GM19238 (cell line): ENCODE measurements around the gene CDHR5.

Source experiments
- DNase-seq: peaks from one replicate; pipeline ENCODE4 v3.0.0; 2011; ENCODE audit warnings: low spot score; ENCODE audit not compliant: insufficient read length

Gene CDHR5

GRCh38 chr11:646214-646613, 21.5 kb upstream of the CDHR5 start:
- no peak for DNase-seq

- peak; percentile 61 for DNase-seq
These were observed 20.8 kb upstream of the CDHR5 start for GRCh38 chr11:645536-645935.

- no peak for DNase-seq
These were observed 19.3 kb upstream of the CDHR5 start for GRCh38 chr11:643849-644738.

DNA sequence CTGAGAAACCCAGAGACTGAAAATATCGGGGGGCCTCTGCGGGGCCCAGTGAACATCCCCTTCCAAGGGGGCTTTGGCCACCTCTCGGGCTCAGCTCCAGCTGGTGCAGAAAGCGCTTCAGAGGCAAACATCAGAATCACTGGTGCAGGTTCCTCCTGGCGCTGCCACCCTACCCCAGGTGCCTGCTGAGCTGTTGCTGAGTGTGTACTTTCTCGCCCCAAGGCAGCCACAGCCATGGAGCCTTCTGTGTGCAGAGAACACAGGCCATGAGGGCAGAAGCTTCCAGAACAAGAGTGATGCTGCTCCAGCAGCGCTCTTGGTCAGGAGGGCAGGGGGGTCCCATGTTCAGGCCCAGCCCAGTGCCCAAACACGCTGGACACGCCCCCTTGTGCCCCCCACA, 18.6 kb upstream of the CDHR5 start:
- DNase-seq, result no peak

DNA sequence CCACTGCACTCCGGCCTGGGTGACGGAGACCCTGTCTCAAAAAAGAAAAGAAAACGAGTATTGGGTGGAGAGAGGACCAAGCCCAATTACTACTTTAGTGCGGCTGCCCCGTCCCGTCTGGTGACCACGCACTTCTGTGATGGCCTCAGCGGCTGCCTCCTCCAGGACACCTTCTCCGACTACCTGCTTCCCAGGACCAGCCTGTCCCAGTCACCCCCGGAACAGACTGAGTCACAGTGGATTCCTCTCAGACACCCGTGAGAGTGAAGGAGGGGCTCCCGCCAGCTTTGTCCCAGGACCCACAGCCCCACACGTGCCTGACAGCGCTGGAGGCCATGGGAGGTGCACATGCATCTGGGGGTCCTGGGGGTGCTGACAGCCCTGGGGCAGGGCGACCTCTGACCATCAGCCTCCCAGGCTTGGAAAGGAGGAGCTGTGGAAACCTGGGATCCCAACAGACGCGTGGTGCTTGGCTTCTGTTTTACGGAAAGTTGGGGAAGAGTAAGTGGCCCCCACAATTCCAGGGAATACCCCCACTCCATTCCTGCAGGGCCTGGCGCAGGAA, 17.1 kb upstream of the CDHR5 start:
- DNase-seq, result no peak

GRCh38 chr11:640021-640706, 15.4 kb upstream of the CDHR5 start:
- DNase-seq, result no peak

GRCh38 chr11:639332-639955, 14.7 kb upstream of the CDHR5 start:
- DNase-seq, result no peak

DNA sequence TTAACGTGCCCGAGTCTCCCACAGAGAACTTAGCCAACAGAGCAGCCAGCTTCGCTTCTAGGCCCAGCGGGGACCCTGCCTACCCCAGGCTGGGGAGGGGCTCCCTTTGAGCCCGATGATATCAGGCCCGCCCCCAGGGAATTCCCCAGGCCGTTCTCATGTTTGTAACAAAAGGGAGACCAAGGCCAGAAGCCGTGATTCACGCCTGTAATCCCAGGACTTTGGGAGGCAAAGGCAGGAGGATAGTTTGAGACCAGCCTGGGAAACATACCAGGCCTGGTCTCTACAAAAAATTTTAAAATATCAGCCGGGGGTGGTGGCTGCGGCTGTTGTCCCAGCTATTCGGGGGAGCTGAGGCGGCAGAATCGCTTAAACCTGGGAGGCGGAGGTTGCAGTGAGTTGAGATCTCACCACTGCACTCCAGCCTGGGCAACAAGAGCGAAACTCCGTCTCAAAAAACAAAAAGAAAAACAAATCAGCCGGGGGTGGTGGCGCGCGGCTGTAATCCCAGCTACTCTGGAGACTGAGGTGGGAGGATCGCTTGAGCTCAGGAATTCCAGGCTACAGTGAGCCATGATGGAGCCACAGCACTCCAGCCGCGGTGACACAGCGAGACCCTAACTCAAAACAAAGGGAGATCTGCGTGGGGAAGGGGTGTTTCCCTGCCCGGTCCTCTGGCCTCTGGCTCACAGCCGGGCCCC, 14.0 kb upstream of the CDHR5 start:
- DNase-seq, result no peak

DNA sequence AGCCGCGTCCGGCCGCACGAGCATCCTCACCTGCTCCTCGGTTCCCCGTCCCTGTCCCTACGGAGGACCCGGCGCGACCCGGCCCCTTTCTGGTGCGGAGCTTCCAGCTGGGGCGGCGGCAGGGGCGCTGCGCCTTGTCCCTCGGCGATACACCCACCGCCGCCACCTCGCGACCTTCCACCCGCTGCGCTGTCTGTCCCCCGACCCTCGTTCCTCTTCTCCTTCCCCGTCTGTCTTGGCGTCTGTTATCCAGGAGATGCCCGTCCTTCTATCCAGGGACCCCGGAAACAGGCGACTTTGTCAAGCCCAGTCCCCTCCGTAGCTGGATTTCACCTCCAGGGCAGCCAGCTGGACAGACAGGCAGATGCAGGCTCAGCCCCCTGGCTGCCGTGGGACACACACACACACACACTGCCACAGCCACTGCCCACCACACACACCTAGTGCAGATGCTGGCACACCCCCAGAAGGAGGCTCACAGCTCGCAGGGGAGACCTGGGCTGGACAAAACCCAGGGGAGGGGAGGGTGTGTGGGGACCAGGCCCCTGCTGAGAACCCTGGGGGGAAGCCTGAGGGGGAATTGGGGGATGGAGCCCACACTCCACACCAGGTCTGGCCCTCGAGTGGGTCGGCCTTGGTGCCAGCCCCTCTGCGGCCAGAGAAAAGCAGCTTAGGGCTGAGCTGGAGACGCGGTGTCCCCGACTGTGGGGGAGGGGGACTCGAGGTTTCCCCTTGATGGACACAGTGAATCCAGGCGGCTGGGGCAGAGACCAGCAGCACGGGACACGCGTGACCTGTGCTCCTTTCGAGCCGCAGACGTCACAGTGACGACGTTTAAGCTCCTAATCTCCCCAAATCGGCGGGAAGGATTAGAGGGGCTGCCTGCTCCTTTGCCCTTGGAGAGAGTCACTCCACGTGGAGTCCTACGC, 13.1 kb upstream of the CDHR5 start:
- DNase-seq, result no peak

GRCh38 chr11:637333-637592, 12.5 kb upstream of the CDHR5 start:
- DNase-seq, result no peak

GRCh38 chr11:636511-637332, 12.0 kb upstream of the CDHR5 start, which contains the start of gene DRD4:
Gene DRD4 (plus strand): TSS chr11:637269. CDS start chr11:637305, 36 bp downstream.
- DNase-seq, result no peak

DNA sequence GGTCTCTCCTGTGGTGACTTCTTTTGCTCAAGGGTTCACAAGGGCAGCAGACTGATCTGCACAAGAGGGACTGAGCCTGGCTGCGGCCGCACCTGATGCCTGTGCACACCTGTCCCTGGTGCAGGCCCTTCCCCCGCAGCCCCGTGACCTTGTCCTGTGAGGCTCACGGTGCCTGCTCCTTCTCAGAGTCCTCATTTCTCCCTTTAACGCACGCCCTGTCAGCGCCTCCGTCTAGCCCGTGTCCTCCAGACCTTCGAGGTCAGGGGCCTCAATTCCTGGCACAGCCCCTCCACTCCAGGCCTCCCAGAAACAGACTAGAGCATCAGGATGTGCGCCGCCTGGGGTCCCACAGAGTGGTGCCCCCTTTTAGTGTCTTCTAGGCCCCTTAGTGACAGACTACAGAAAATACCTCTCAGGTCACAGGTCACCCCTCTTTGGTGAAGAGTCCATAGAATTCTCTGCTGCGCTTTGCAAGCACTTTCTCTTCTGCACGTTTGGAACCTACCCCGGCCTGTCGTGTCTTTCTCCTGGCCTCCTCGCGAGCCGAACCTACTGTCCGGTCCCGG, 11.3 kb upstream of the CDHR5 start:
- no peak for DNase-seq

DNA sequence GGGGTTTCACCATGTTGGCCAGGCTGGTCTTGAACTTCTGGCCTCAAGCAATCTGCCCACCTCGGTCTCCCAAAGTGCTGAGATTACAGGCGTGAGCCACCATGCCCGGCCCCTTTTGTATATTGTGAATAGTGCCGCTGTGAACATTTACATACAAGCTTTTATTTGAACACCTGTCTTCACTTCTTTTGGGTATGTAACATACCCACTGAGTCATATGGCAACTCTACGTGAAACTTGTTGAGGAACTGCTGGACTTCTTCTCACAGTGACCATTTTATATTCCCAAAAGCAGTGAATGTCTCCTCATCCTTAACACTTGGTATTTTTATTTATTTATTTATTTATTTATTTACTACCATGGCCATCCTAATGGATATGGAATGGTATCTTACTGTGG, 6.1 kb upstream of the CDHR5 start:
- no peak for DNase-seq

DNA sequence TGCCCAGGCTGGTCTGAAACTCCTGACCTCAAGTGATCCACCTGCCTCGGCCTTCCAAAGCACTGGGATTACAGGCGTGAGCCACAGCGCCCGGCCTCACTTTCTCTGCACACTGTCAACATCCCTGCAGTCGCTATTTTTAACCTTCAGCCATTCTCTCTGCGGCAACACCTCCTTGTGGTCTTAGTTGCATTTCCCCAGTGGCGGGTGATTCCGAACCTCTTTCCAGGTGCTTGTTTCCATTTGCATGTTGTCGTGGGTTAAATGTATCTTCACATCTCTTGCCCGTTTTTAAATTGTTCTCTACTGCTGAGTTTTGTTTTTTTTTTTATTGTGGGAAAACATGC, 4.5 kb upstream of the CDHR5 start:
- no peak for DNase-seq

DNA sequence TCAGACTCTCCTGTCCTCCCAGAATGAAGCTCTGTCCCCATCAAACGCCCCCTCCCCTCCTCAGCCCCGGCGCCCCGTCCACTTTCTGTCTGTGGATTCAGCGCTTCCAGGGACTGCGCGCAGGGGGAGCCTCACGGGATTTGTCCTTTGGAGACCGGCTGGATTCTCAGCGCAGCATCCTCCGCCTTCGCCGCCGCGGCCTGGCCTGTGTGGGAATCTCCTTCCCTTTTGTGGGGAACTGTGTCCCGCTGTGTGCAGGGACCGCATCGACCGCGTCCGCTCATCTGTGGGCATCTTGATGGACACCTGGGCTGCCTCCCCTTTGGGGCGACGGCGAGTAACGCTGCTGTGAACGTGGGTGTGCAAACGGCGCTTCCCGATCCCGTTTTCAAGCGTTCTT, 3.3 kb upstream of the CDHR5 start:
- DNase-seq, result no peak

DNA sequence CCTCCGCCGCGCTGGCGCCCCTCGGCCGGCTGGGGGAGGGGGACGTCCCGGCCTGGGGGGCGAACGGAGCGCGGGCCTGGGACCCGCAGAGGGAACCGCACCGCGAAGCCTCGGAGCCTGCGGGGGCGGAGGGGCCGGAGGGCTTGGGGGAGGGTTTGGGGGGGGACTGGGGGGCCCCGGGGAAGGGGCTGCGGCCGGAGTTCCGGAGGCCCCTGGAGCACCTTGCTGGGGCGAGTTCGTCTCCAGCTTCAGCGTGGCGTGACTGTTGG, 2.5 kb upstream of the CDHR5 start:
- DNase-seq, result no peak

GRCh38 chr11:626475-627307, 1.9 kb upstream of the CDHR5 start, which contains the start of gene SCT:
Gene SCT (minus strand): TSS chr11:627181. CDS start chr11:627143, 38 bp downstream.
- no peak for DNase-seq

- no peak for DNase-seq
These were observed 997 bp upstream of the CDHR5 start for GRCh38 chr11:625636-626268.
